SH-SY5Y (cell line): ENCODE data around the gene DYNC1LI1.

Source experiments
- GATA2 ChIP-seq: IDR thresholded peaks from 2 replicates; pipeline ENCODE4 v1.6.1; 2011; ENCODE audit warnings: mild to moderate bottlenecking, low read depth, low read length
- GATA3 ChIP-seq: IDR thresholded peaks from 2 replicates; pipeline ENCODE4 v1.6.1; 2011; ENCODE audit warnings: low read depth, mild to moderate bottlenecking, low read length, moderate library complexity

DNA sequence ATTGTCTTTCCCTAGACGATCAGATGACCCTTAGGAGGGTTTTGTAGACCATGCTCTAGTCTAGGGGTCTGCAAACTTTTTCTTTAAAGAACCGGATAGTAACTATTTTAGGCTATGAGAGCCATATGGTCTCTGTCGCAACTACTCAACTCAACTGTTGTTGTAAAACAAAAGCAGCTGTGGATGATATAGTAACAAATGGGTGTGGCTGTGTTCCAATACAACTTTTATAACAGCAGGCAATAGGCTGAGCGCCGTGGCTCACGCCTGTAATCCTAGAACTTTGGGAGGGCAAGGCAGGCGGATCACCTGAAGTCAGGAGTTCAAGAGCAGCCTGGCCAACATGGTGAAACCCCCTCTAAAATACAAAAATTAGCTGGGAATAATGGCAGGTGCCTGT lies 61.9 kb downstream of the DYNC1LI1 start:
- TF ChIP-seq GATA2 (no peak), GATA3 (no peak)
